Measurements from ENCODE around the gene RASA3. TPM values are rescaled to one million over a fixed set of nuclear protein-coding genes. Genes with fewer than 3 reads are reported as not detected.

RASA3 gene
- total and polyA plus RNA-seq, 2 of the 4 experiments (the other 2 are of a cell fraction): 21.0 to 31.4 TPM

DNA sequence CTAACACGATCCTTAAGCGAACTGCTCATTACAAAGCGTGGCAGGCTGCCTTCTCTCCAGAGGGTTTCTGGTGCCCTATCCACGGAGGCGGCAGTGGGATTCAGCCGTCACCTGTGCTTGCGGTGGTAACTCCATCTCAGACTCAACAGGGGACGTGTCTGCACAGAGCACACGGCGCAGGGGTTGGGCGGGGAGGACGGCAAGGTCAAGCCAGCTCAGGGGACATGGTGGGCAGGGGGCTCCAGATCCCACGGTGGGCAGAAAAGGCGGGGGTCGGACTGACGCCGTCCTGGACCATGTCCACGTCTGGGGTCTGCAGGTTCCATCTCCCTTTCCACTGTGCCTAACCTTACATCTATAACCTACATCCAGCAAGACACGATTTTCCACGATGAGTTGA is 70.7 kb downstream of the RASA3 start:
- ATAC-seq (ENCODE audit: low read depth): no peak
- POLR2A ChIA-PET (ENCODE audit: unreplicated experiment): no interaction called here

More for the DNA sequence above, 70.7 kb downstream of the RASA3 start:
- Histone ChIP-seq H2AK5ac (ENCODE audit: low read depth, low read length) (peak overlapping the region; percentile 28), H2BK5ac (ENCODE audit: low read depth, low read length, poor library complexity, severe bottlenecking) (no peak overlapping the region), H3K14ac (replicated peaks; ENCODE audit: low read depth, low read length) (no peak overlapping the region), H3K23ac (ENCODE audit: low read depth, low read length) (no peak overlapping the region), H3K4me1 (ENCODE audit: control insufficient read depth, insufficient read depth, low read length) (peaks cover 33% of the 10 kb centered on the region), H3K56ac (ENCODE audit: extremely low read depth, insufficient read depth, low read length) (no peak overlapping the region), H3K27me3 (ENCODE audit: control insufficient read depth, insufficient read depth, low read length) (no peaks in the 10 kb centered on the region), H3K79me1 (ENCODE audit: low read depth in 1 of 2, low read length in 2 of 2) (peaks cover 7 to 77% of the 10 kb centered on the region in 2 experiments; a peak in 3 of 4 replicates), H3K4me2 (ENCODE audit: low read depth, low read length) (no peak overlapping the region), H3K4ac (ENCODE audit: low read depth, low read length) (peak overlapping the region; percentile 19; the same call in 1 of the 2 replicates), H3K9me3 (ENCODE audit: control insufficient read depth, insufficient read depth, low read length) (no peaks in the 10 kb centered on the region), H3K4me3 (ENCODE audit: insufficient read depth, low read depth, low read length) (no peak overlapping the region), H2BK120ac (ENCODE audit: low read depth, low read length) (no peak overlapping the region), H4K20me1 (ENCODE audit: insufficient read depth, low read length) (peaks cover 42% of the 10 kb centered on the region), H4K8ac (ENCODE audit: low read depth in 2 of 2, low read length in 2 of 2) (peak overlapping the region in 1 of 2 experiments; percentile 3; a peak in 1 of 4 replicates), H3K18ac (ENCODE audit: low read depth, low read length) (no peak overlapping the region), H2BK20ac (ENCODE audit: low read depth, low read length) (no peak overlapping the region), H3K36me3 (ENCODE audit: control insufficient read depth, insufficient read depth, low read length) (peaks cover 14% of the 10 kb centered on the region), H2AK9ac (replicated peaks; ENCODE audit: low read depth, low read length, poor library complexity) (peak overlapping the region; percentile 5), H3K9ac (ENCODE audit: low read depth, low read length) (no peak overlapping the region), H4K5ac (ENCODE audit: low read depth, low read length) (no peak overlapping the region), H3K9me1 (ENCODE audit: insufficient read depth, low read length) (peaks cover 26% of the 10 kb centered on the region), H2BK15ac (ENCODE audit: low read depth, low read length) (no peak overlapping the region), H3K27ac (ENCODE audit: insufficient read depth, low read length) (peak overlapping the region; percentile 27; the same call in 1 of the 2 replicates), H2AFZ (replicated peaks; ENCODE audit: low read length, poor library complexity) (no peak overlapping the region), H4K91ac (ENCODE audit: insufficient read depth, low read depth, low read length) (no peak overlapping the region)
- no peak for DNase-seq
- no TSS peak for BruUV-seq (replicated peaks)
- intact Hi-C loops (cut with micrococcal nuclease): no loop called here
- TF ChIP-seq, protein P1, sequence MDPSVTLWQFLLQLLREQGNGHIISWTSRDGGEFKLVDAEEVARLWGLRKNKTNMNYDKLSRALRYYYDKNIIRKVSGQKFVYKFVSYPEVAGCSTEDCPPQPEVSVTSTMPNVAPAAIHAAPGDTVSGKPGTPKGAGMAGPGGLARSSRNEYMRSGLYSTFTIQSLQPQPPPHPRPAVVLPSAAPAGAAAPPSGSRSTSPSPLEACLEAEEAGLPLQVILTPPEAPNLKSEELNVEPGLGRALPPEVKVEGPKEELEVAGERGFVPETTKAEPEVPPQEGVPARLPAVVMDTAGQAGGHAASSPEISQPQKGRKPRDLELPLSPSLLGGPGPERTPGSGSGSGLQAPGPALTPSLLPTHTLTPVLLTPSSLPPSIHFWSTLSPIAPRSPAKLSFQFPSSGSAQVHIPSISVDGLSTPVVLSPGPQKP (IDR thresholded peaks at IDR 0.05; ENCODE audit: borderline replicate concordance, low read depth, low read length): no peak
- no peak for TF ChIP-seq NFE2L2 (IDR thresholded peaks at IDR 0.05; ENCODE audit: low read depth, low read length)
- TF ChIP-seq POLR2A (IDR thresholded peaks at IDR 0.05; ENCODE audit: low read depth, low read length): no peak
- TF ChIP-seq SMC3 (IDR thresholded peaks at IDR 0.05; ENCODE audit: low read depth, low read length): no peak
- TF ChIP-seq, protein P2, sequence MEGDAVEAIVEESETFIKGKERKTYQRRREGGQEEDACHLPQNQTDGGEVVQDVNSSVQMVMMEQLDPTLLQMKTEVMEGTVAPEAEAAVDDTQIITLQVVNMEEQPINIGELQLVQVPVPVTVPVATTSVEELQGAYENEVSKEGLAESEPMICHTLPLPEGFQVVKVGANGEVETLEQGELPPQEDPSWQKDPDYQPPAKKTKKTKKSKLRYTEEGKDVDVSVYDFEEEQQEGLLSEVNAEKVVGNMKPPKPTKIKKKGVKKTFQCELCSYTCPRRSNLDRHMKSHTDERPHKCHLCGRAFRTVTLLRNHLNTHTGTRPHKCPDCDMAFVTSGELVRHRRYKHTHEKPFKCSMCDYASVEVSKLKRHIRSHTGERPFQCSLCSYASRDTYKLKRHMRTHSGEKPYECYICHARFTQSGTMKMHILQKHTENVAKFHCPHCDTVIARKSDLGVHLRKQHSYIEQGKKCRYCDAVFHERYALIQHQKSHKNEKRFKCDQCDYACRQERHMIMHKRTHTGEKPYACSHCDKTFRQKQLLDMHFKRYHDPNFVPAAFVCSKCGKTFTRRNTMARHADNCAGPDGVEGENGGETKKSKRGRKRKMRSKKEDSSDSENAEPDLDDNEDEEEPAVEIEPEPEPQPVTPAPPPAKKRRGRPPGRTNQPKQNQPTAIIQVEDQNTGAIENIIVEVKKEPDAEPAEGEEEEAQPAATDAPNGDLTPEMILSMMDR (conservative IDR thresholded peaks at IDR 0.05; ENCODE audit: low read depth, low read length): no peak
- TF ChIP-seq CHD1 (IDR thresholded peaks at IDR 0.05; ENCODE audit: low read depth, low read length): no peak
- no peak for TF ChIP-seq RAD21 (IDR thresholded peaks at IDR 0.05; ENCODE audit: low read length)
- TF ChIP-seq, protein P3, sequence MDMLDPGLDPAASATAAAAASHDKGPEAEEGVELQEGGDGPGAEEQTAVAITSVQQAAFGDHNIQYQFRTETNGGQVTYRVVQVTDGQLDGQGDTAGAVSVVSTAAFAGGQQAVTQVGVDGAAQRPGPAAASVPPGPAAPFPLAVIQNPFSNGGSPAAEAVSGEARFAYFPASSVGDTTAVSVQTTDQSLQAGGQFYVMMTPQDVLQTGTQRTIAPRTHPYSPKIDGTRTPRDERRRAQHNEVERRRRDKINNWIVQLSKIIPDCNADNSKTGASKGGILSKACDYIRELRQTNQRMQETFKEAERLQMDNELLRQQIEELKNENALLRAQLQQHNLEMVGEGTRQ (IDR thresholded peaks at IDR 0.05; ENCODE audit: low read depth, low read length): no peak
- CTCF ChIA-PET: no interaction called here
- in situ Hi-C loops (cut with MboI; ENCODE audit: low sequenced_read_pairs): no loop called here
- 90% methylated on average over 2 of the region's 20 CpGs; no CpG with 5 or more reads in 1 of the 2 experiments for WGBS, 2 experiments (ENCODE audit: extremely low coverage in 2 of 2, insufficient read length in 1 of 2)
- dilution Hi-C loops (cut with HindIII; ENCODE audit: low sequenced_read_pairs, unreplicated experiment): no loop called here

Data from IMR-90 (cell line).